Stimulated activated naive CD8-positive, alpha-beta T cell treated with anti-CD3 and anti-CD28 coated beads, Interleukin-15, Interleukin-2, amounts not matched to agents 100 U/mL and 50 U/mL, for 24 hours (primary cell): Measurements from ENCODE around the gene PLEK.
A peak's percentile ranks its signal among the peaks of the same experiment; 100 is the strongest.
"Not testable (repeated sequence)": the region's sequence is repeated elsewhere in the genome, so short reads cannot be mapped to it uniquely, and the experiment has no call there.

ENCODE experiments used
- ATAC-seq: fragments of 150-1000 bp; cut with Tn5 transposase; one replicate; pipeline ENCODE4 v1.10.0; 2021
- DNase-seq: peaks from one replicate; pipeline ENCODE4 v3.0.0; 2021

The PLEK gene

GRCh38 chr2:68352651-68353391 lies 12.3 kb upstream of the PLEK start:
- DNase-seq = no peak
- no peak for ATAC-seq

GRCh38 chr2:68356599-68357239 lies 8.4 kb upstream of the PLEK start:
- ATAC-seq = no peak
- no peak for DNase-seq

- no peak for DNase-seq
- ATAC-seq = peak; percentile 38
Observed at GRCh38 chr2:68357605-68358337, 7.3 kb upstream of the PLEK start.

DNA sequence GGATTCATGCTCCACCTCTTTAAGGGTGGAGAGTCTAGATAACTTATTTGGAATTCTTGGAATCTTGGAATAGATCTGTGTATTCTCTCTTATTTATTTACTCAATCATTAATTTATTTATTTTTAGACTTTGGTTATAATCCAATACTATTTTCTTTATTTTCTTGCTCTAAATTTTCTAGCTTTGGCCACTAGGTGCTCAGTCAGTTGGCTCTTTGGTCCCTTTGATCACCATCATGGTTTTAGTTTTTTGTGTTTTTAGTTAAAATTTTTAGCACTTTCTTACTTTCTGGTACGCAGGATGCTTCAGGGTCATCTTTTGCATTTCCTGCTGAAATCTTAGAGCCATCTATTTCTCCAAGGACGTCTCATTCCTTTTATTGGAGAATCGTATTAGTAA lies 5.2 kb upstream of the PLEK start:
- ATAC-seq (no peak), DNase-seq (no peak)

DNA sequence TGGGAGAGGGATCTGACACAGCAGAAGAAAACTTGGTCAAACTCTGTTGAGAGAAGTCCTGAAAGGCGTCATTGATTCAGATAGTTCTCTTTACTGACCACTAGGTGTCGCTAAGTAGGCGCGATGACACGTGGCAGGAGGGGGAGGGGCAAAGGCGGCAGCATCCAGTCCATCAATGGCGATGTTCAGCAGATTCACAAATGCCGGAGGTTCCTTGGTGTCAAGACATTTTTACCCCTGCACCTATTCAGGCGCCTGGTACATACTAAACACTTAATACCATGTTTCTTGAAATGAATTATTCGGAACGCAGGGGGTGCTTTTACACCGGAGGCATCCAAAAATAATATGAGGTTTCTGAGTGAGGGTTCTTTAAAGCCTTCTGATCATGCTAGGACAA lies 3.0 kb upstream of the PLEK start:
- ATAC-seq (peak; percentile 74), DNase-seq (peak; percentile 87)

DNA sequence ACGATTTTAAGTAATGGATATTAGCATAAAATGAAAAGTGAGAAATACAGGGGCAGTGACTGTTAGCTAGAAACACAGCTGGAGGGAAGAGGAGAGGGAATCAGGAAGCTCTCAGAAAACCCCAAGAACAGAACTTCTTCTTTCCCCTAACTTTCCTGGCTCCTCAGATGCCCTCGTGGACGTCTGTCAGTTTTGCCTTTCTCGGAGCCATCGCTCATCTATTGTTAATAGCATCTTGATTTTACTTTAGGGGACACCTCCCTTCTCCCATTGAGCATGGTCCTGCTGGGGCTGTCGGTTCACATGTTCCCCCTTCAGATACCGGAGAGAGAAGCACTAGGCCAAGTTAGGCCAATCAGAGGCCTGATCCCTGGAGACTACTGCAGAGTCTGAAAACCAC lies 2.3 kb upstream of the PLEK start:
- ATAC-seq = no peak
- no peak for DNase-seq

DNA sequence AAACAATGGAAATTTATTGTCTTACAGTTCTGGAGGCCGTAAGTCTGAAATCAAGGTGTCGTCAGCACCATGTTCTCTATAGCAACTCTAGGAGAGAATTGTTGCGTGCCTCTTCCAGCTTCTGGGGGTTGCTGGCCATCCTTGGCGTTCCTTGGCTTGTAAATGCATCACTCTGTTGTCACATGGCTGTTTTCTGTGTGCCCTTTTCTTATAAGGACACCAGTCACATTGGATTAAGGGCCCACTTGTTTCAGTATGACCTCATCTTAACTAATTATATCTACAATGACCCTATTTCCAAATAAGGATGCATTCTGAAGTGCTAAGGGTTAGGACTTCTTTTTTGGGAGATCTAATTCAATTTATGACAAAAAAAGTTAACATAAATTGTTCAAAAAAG lies 1.4 kb upstream of the PLEK start:
- ATAC-seq (no peak), DNase-seq (no peak)

DNA sequence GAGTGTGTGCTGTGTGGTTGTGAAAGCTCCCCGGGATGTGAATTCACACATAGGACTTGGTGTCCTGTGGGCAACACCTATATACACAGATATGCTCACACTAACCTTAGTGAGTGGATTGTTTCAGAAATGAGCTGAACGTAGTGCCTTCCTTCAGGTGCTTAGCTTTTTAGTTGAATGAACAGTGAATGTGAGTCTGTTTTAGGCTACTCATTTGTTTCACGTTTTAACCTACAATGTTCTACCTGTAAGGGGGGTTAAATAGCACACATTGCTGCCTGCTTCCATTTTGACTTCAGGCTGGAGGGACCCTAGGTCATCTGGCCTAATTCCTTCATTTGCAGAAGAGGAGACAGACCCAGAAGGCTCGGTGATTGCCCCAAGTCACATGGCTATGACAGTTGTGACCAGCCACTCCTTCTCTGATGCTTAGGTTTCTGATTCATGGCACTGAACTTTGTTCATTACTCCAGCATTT lies 1.0 kb downstream of the PLEK start:
- no peak for ATAC-seq
- no peak for DNase-seq

- DNase-seq = no peak
- ATAC-seq = no peak
Observed at GRCh38 chr2:68367953-68368653, 3.0 kb downstream of the PLEK start.

GRCh38 chr2:68368654-68369336 lies 3.7 kb downstream of the PLEK start:
- DNase-seq (no peak), ATAC-seq (no peak)

- DNase-seq = no peak
- no peak for ATAC-seq
Observed at GRCh38 chr2:68369337-68369734, 4.3 kb downstream of the PLEK start.

DNA sequence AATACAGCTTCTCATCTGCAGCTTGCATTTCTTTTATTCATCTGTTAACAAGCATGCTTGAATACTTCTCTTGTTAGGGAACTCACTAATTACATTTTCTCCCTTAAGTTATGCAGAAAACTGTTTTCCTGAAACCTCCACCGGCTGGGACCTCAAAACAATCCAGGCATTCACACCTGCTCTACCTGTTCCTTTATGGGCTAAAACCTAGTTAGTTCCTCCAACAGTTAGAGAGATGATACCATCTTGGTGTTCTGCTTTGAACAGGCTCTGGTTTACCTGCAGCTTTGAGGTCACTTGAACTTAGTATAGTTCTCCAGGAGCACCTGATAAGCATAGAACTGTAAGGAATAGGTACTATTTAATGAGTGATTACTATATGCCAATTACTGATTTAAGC lies 6.1 kb downstream of the PLEK start:
- ATAC-seq (no peak), DNase-seq (no peak)

- ATAC-seq (peak; percentile 48), DNase-seq (no peak)
Observed at GRCh38 chr2:68371581-68371980, 6.5 kb downstream of the PLEK start.

- ATAC-seq (no peak), DNase-seq (no peak)
Observed at GRCh38 chr2:68372485-68372884, 7.4 kb downstream of the PLEK start.

DNA sequence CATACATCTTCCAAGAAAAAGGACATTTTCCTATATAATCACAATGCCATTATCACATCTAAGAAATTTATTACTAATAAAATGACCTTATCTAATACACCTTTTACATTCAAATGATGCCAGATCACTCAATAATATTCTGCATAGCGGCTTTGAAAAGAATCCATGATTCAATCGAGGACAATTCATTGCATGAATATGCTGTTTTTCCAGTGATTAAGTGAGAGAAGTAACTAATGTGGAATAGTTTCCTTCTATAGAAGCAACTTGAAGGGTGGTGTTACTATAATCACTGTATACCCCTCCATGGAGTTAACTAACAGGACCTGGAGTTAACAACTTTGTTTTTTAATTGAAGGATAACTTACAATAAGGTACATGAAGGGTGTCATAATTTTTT lies 9.1 kb downstream of the PLEK start:
- DNase-seq = no peak
- ATAC-seq = no peak

DNA sequence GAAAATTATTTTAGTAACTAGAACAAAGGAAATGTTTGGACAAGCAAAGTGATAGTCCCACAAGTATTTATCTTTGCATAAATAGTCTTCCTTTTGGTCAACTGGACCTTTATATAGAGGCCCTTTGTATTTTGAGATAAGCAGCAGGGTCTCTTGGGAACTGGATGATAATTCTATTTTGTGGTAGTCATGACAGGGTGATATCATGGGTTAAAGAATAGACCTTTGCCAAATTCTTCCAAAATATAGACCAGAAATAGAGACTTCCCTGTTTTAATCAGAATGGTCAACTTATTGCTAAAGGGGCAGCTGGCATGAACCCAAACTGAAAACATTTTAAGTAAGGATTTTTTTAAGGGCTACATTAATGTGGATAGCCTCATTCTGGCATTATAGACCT lies 10.5 kb downstream of the PLEK start:
- ATAC-seq (no peak), DNase-seq (no peak)

DNA sequence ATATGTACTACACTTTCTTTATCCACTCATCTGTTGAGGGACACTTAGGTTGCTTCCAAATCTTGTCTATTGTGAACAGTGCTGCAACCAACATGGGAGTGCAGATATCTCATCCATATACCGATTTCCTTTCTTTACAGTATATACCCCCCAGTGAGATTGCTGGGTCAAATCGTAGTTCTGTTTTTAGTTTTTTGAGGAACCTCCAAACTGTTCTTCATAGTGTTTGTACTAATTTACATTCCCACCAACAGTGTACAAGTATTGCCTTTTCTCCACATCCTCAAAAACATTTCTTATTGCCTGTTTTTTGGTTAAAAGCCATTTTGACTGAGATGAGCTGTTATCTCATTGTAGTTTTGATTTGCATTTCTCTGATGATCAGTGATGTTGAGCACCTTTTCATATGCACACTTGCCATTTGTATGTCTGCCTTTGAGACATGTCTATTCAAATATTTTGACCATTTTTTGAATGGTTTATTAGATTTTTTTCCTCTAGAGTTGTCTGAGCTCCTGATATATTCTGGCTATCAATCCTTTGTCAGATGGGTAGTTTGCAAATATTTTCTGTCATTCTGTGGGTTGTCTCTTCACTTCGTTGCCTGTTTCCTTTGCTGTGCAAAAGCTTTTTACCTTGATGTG lies 12.2 kb downstream of the PLEK start:
- ATAC-seq = no peak
- no peak for DNase-seq

DNA sequence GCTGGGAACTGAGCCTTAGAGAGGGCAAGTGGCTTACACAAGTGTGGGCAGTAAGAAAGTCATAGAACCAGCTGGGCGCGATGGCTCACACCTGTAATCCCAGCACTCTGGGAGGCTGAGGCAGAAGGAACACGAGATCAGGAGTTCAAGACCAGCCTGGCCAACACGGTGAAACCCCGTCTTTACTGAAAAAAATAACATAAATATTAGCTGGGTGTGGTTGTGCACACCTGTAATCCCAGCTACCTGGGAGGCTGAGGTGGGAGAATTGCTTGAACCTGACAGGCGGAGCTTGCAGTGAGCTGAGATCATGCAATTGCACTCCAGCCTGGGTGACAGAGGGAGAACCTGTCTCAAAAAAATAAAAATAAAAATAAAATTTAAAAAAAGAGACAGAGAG lies 13.7 kb downstream of the PLEK start:
- DNase-seq, ATAC-seq: not testable (repeated sequence)

GRCh38 chr2:68379184-68379708 lies 14.2 kb downstream of the PLEK start:
- ATAC-seq (peak; percentile 92), DNase-seq (no peak)

DNA sequence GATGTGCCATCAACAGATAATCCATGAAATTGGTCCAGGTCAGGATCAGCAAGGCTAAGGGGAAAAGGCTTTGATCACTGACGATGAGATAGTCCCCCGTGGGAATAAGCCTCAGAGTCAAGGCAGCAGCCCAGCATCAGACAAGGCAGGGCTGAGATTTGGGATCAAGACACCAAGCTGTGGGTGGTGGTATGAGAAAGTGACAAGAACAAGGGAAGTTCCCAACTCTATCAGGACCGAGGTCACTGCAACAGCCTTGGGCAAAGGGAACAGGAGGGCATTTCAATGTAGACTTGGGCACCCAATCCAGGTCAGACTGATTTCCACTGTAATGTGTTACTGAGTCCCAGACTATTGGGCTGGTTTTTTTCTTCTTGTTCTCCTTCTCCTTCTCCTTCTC lies 18.7 kb downstream of the PLEK start:
- DNase-seq (no peak), ATAC-seq (no peak)

DNA sequence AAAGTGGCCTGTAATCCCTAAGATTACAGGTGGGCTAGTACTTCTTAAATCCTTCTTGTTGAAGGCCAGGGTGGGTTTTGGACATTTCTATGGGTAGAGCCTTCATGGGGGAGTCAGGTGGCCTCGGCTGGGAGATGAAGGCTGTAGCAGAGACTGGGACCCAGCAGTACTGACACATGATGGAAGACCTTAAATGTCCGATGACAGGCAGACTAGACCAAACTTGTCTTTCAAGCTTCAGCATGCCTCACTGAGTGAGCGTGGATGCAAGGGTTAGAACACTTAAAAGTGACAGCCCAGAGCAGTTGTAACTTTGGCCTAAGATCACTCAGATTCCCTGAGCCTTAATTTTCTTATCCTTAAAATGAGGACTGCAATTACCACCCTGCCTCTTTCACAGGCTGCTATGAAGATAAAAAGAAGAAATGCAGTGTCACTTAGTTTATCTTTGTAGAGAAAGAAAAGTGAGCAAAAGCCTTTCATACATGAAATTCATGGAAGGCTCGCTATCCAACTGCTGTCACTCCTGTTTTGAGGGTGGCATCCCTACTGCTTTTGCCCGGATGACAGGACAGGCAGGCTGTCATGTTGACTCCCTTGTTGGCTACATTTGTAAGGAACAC lies 19.5 kb downstream of the PLEK start:
- ATAC-seq (no peak), DNase-seq (no peak)
